Osteoblast (primary cell): ENCODE measurements around the gene PRKAR1B. TPM values are rescaled to one million over a fixed set of nuclear protein-coding genes. Genes with fewer than 3 reads are reported as not detected.
A peak's percentile ranks its signal among the peaks of the same experiment; 100 is the strongest.

ENCODE experiments used
- DNase-seq: peaks from one replicate; pipeline ENCODE4 v3.0.0; 2011; ENCODE audit warnings: low spot score, mixed read lengths; ENCODE audit not compliant: insufficient read length; ENCODE audit errors: missing footprints
- H2AFZ ChIP-seq: 2 replicates; pipeline ENCODE4 v1.6.0; 2011; ENCODE audit warnings: mild to moderate bottlenecking, low read length
- H3K27ac ChIP-seq: 2 replicates; pipeline ENCODE4 v1.5.1; 2011; ENCODE audit warnings: mild to moderate bottlenecking, low read depth, low read length, moderate library complexity
- H3K27me3 ChIP-seq: 2 replicates; pipeline ENCODE4 v1.6.0; 2012; ENCODE audit warnings: mild to moderate bottlenecking, control low read depth, inconsistent platforms, low read length, moderate library complexity; ENCODE audit not compliant: insufficient read depth
- H3K36me3 ChIP-seq: 2 replicates; pipeline ENCODE4 v1.5.1; 2011; ENCODE audit warnings: mild to moderate bottlenecking, low read length, control low read depth, moderate library complexity; ENCODE audit not compliant: insufficient read depth
- H3K4me1 ChIP-seq: 2 replicates; pipeline ENCODE4 v1.5.1; 2011; ENCODE audit warnings: mild to moderate bottlenecking, low read length, control low read depth, moderate library complexity; ENCODE audit not compliant: insufficient read depth
- H3K4me2 ChIP-seq: 2 replicates; pipeline ENCODE4 v1.6.0; 2011; ENCODE audit warnings: mild to moderate bottlenecking, low read length; ENCODE audit not compliant: insufficient read depth
- H3K4me3 ChIP-seq: fragments of 200-600 bp; sonication (generic); 3 replicates; pipeline ENCODE4 v1.5.1; 2012; ENCODE audit warnings: mild to moderate bottlenecking, low read length, inconsistent platforms; ENCODE audit not compliant: insufficient read depth
- H3K79me2 ChIP-seq: 2 replicates; pipeline ENCODE4 v1.6.0; 2012; ENCODE audit warnings: mild to moderate bottlenecking, low read length, control low read depth, inconsistent platforms; ENCODE audit not compliant: insufficient read depth
- H3K9me3 ChIP-seq: 2 replicates; pipeline ENCODE4 v1.5.1; 2011; ENCODE audit warnings: low read depth, low read length, control low read depth
- H4K20me1 ChIP-seq: 2 replicates; pipeline ENCODE4 v1.6.0; 2012; ENCODE audit warnings: mild to moderate bottlenecking, low read length, control low read depth; ENCODE audit not compliant: insufficient read depth
- total RNA-seq: library from RNA; depleted of rRNA; stranded (reverse); fragments of >200 nt; gene quantifications from 2 replicates; pipeline ENCODE4 v1.2.3, GENCODE V29; 2012
- TF ChIP-seq, protein P1 (sequence below): IDR thresholded peaks from 2 replicates; pipeline ENCODE4 v1.5.1; 2011; ENCODE audit warnings: mild to moderate bottlenecking, low read depth, low read length, moderate library complexity; ENCODE audit errors: extremely low read depth

PRKAR1B gene
- total RNA-seq, 1 donor = 6.5 TPM

DNA sequence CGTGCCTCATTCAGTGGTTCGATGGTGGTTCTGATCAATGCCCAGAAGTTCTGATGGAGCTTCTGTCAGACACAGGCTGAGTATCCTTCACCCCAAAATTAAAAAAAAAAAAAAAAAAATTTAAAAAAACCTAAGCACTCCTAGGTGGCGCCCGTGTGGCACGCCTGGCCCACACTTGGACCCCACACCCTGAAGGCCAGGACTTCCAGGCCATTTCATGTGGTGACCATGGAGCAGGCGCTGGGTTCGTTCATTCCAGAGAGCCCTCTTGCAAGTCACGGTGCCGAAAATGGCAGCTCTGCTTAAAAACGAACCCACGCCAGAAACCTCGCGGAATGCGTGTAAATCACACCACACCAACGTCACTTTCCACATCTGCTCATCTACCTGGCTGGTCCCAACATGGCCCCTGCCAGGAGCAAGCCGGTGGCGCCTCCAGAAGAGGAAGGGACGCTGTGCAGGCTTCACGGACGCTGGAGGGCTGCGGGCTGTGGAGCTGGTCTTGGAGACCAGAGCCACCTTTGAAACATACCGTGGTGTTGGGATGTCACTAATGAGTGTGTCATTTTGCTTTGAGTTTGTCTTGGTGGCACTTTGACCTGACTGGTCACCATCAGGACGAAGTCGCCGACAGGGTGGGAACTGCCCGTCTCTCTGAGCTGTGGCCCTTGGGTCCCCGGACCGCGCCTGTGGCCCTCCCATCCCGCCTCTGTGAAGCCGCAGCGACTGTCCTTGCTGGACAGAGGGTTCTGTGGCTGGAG lies 46.0 kb upstream of the PRKAR1B start:
- TF ChIP-seq, protein P1, sequence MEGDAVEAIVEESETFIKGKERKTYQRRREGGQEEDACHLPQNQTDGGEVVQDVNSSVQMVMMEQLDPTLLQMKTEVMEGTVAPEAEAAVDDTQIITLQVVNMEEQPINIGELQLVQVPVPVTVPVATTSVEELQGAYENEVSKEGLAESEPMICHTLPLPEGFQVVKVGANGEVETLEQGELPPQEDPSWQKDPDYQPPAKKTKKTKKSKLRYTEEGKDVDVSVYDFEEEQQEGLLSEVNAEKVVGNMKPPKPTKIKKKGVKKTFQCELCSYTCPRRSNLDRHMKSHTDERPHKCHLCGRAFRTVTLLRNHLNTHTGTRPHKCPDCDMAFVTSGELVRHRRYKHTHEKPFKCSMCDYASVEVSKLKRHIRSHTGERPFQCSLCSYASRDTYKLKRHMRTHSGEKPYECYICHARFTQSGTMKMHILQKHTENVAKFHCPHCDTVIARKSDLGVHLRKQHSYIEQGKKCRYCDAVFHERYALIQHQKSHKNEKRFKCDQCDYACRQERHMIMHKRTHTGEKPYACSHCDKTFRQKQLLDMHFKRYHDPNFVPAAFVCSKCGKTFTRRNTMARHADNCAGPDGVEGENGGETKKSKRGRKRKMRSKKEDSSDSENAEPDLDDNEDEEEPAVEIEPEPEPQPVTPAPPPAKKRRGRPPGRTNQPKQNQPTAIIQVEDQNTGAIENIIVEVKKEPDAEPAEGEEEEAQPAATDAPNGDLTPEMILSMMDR = no peak
- Histone ChIP-seq H3K79me2 (no peaks in the 10 kb centered on the region), H3K27me3 (no peaks in the 10 kb centered on the region), H3K4me3 (no peak overlapping the region), H4K20me1 (no peaks in the 10 kb centered on the region), H3K4me1 (no peaks in the 10 kb centered on the region), H3K9me3 (no peaks in the 10 kb centered on the region), H3K4me2 (no peak overlapping the region), H3K36me3 (peaks cover 13% of the 10 kb centered on the region), H3K27ac (no peak overlapping the region), H2AFZ (no peak overlapping the region)
- peak; percentile 71 for DNase-seq

DNA sequence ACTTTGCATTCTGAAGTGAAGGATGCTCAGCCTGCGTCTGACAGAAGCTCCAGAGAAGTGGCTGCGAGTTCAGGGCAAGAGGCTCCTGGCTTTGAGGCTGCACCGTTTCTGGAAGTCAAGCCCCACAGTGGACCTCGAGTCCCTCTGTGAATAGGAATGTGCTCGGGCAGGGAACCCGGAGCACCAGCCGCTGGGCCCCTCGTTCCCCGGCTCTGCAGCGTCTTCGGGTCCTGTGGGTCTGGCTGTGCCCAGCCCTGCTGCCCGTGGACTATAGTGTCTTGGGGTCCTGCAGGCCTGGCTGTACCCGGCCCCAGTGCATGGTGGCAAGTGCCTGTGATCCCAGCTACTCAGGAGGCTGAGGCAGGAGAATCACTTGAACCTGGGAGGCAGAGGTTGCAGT lies 45.3 kb upstream of the PRKAR1B start:
- Histone ChIP-seq H4K20me1 (no peaks in the 10 kb centered on the region), H3K4me1 (no peaks in the 10 kb centered on the region), H2AFZ (no peak overlapping the region), H3K9me3 (no peaks in the 10 kb centered on the region), H3K79me2 (no peaks in the 10 kb centered on the region), H3K4me3 (no peak overlapping the region), H3K36me3 (peaks cover 13% of the 10 kb centered on the region), H3K4me2 (no peak overlapping the region), H3K27ac (no peak overlapping the region), H3K27me3 (no peaks in the 10 kb centered on the region)
- TF ChIP-seq, protein P1 = no peak
- DNase-seq = peak; percentile 51

DNA sequence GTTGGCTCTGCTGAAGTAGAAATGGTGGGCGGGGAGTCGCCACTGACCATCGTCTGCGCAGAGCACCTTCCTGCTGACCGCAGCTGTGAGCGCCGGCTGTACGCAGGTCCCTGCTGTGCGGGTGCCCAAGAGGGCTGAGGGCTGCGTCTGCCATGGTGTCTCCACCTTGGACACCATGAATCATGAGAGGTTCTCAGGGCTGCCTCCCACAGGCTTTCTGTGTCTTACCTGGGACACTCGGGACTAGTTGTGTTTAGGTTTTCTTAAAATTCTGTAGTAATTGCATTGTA lies 44.9 kb upstream of the PRKAR1B start:
- H3K27ac ChIP-seq = no peak overlapping the region
- DNase-seq = no peak
- no peak overlapping the region for H2AFZ ChIP-seq
- peaks cover 13% of the 10 kb centered on the region for H3K36me3 ChIP-seq
- H3K9me3 ChIP-seq = no peaks in the 10 kb centered on the region
- H3K27me3 ChIP-seq = no peaks in the 10 kb centered on the region
- no peak overlapping the region for H3K4me2 ChIP-seq
- no peaks in the 10 kb centered on the region for H3K4me1 ChIP-seq
- TF ChIP-seq, protein P1 = no peak
- H3K79me2 ChIP-seq = no peaks in the 10 kb centered on the region
- no peak overlapping the region for H3K4me3 ChIP-seq
- no peaks in the 10 kb centered on the region for H4K20me1 ChIP-seq

DNA sequence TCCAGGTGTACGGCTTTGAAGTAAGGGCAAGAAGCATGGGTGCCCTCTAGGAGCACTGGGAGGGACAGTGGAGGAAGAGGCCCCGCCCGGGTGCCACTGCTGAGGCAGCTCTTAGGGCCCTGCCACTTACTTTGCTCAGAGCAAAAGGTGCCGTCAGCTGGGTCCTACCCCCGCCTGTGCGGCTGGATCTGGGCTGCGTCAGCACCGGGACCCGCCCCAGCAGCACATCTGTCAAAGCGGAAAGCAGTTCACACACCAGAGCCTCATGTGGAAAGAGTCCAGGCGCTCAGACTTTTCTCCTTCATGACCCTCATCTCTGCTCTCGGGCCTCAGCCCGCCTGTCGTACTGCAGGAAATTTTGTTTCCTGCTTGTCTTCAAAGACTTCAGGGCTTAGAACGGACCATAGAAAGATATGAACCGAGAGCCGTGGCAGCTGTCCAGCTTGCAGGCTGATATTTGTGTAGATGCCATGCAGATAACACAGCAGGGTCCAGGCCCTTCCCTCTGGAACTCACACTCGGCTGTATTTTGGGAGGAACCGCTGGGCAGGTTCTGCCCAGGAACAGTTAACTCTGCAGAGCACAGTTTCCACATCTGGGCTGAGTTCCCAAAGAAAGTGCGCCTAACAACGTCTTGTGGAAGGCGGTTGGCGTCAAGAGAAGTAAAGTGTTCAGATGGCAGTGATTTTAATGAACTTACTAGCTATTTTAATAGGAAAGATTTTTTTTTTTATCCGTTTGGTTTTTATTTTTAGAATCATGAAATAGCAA lies 44.3 kb upstream of the PRKAR1B start:
- Histone ChIP-seq H3K79me2 (no peaks in the 10 kb centered on the region), H3K27ac (no peak overlapping the region), H3K36me3 (peaks cover 13% of the 10 kb centered on the region), H3K4me3 (no peak overlapping the region), H4K20me1 (no peaks in the 10 kb centered on the region), H3K9me3 (no peaks in the 10 kb centered on the region), H3K4me1 (no peaks in the 10 kb centered on the region), H2AFZ (no peak overlapping the region), H3K27me3 (no peaks in the 10 kb centered on the region), H3K4me2 (no peak overlapping the region)
- DNase-seq = peak; percentile 53
- TF ChIP-seq, protein P1 = no peak
